Ishikawa (cell line): ENCODE measurements around the gene MALSU1.
A peak's percentile ranks its signal among the peaks of the same experiment; 100 is the strongest.

Source experiments
- CEBPB ChIP-seq: IDR thresholded peaks from 2 replicates; pipeline ENCODE4 v1.6.1; 2012
- CREB1 ChIP-seq: IDR thresholded peaks from 2 replicates; pipeline ENCODE4 v1.6.1; 2012; ENCODE audit warnings: low read depth
- EGR1 ChIP-seq: IDR thresholded peaks from 2 replicates; pipeline ENCODE4 v1.6.1; 2012
- EP300 ChIP-seq: IDR thresholded peaks from 2 replicates; pipeline ENCODE4 v1.6.1; 2012; ENCODE audit warnings: borderline replicate concordance
- FOXM1 ChIP-seq: IDR thresholded peaks from 2 replicates; pipeline ENCODE4 v1.6.1; 2012; ENCODE audit warnings: low read depth, borderline replicate concordance
- NFIC ChIP-seq: IDR thresholded peaks from 2 replicates; pipeline ENCODE4 v1.6.1; 2012
- RAD21 ChIP-seq: IDR thresholded peaks from 2 replicates; pipeline ENCODE4 v1.6.1; 2012; ENCODE audit warnings: low read depth
- TAF1 ChIP-seq: IDR thresholded peaks from 2 replicates; pipeline ENCODE4 v1.6.1; 2012; ENCODE audit warnings: low read depth, mild to moderate bottlenecking
- TCF12 ChIP-seq: IDR thresholded peaks from 2 replicates; pipeline ENCODE4 v1.6.1; 2012; ENCODE audit warnings: low read depth
- TEAD4 ChIP-seq: IDR thresholded peaks from 2 replicates; pipeline ENCODE4 v1.6.1; 2012
- YY1 ChIP-seq: IDR thresholded peaks from 2 replicates; pipeline ENCODE4 v1.6.1; 2012; ENCODE audit warnings: low read depth
- ZBTB7A ChIP-seq: IDR thresholded peaks from 2 replicates; pipeline ENCODE4 v1.6.1; 2012; ENCODE audit warnings: low read depth
- TF ChIP-seq, protein P1 (sequence below): IDR thresholded peaks from 2 replicates; pipeline ENCODE4 v1.6.1; 2012
- TF ChIP-seq, protein P2 (sequence below): IDR thresholded peaks from 2 replicates; pipeline ENCODE4 v1.6.1; 2012
- TF ChIP-seq, protein P3 (sequence below): IDR thresholded peaks from 2 replicates; pipeline ENCODE4 v1.6.1; 2012; ENCODE audit warnings: low read depth, mild to moderate bottlenecking

The MALSU1 gene

DNA sequence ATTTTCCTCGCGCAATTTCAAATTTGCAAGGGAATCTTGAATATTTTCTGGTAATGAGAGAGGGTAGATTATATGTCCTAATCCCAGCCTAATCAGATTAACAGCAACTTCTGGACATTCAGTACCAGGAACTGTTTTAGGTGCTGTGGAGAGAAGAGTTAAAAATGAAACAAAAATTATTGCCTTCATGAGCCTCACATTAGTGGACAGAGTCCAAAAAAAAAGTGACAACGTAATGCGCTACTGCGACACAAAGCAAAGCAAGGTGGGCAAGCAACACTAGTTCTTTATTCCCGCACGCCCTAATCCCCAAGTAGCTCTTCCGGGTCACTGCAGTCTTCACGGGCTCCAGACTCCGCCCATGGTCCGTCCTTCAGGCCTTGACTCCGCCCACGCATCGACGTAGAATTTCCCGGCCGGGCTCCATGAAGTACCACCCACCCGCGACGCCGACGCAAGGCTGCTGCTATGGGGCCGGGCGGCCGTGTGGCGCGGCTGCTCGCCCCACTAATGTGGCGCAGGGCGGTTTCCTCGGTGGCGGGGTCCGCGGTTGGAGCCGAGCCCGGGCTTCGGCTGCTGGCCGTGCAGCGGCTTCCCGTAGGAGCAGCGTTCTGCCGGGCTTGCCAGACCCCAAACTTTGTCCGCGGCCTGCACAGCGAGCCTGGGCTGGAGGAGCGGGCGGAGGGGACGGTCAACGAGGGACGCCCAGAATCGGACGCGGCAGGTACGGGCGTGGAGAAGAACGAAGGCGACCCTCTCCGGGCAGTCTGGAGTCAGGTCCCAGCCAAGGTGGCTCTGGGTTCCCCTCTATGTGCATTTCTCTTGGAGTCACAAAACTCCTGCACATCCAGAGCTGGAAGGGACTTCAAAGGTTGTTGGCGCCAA is at the start of gene MALSU1:
Gene MALSU1, plus strand, starts transcription at position 455 of the 885 bp plus-strand sequence. Its CDS starts 14 bp downstream, at position 469.
- no peak for TF ChIP-seq NFIC
- TF ChIP-seq CEBPB, result no peak
- no peak for TF ChIP-seq ZBTB7A
- TF ChIP-seq, protein P1, sequence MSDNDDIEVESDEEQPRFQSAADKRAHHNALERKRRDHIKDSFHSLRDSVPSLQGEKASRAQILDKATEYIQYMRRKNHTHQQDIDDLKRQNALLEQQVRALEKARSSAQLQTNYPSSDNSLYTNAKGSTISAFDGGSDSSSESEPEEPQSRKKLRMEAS, result peak; percentile 76
- TF ChIP-seq TAF1, result peak; percentile 83
- TF ChIP-seq EP300, result no peak
- TF ChIP-seq, protein P2, sequence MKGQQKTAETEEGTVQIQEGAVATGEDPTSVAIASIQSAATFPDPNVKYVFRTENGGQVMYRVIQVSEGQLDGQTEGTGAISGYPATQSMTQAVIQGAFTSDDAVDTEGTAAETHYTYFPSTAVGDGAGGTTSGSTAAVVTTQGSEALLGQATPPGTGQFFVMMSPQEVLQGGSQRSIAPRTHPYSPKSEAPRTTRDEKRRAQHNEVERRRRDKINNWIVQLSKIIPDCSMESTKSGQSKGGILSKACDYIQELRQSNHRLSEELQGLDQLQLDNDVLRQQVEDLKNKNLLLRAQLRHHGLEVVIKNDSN, result no peak
- peak; percentile 81 for TF ChIP-seq YY1
- no peak for TF ChIP-seq TEAD4
- TF ChIP-seq EGR1, result peak; percentile 62; the same call in 1 of the 2 replicates
- peak; percentile 69 for TF ChIP-seq TCF12
- peak; percentile 87 for TF ChIP-seq CREB1

DNA sequence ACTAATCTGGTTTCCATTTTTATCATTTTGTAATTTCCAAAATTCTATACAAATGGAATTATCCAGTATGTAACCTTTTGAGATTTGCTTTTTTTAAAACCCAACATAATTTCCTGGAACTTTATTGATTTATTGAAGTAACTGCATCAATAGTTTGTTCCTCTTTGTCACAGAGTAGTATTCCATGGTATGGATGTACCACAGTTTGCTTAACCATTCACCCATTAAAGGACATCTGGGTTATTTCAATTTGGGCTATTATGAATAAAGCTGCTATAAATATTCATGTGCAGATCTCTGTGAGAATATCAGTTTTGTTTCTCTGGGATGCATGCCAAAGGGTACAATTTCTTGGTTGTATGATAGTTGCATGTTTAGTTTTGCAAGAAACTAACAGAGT is 49.7 kb upstream of the MALSU1 start:
- TF ChIP-seq, protein P2, result no peak
- TF ChIP-seq, protein P1, result no peak
- TF ChIP-seq NFIC (no peak), EGR1 (no peak), RAD21 (no peak), TAF1 (no peak), TCF12 (no peak), YY1 (no peak), TEAD4 (no peak), EP300 (no peak), CREB1 (no peak), FOXM1 (no peak)
- TF ChIP-seq, protein P3, sequence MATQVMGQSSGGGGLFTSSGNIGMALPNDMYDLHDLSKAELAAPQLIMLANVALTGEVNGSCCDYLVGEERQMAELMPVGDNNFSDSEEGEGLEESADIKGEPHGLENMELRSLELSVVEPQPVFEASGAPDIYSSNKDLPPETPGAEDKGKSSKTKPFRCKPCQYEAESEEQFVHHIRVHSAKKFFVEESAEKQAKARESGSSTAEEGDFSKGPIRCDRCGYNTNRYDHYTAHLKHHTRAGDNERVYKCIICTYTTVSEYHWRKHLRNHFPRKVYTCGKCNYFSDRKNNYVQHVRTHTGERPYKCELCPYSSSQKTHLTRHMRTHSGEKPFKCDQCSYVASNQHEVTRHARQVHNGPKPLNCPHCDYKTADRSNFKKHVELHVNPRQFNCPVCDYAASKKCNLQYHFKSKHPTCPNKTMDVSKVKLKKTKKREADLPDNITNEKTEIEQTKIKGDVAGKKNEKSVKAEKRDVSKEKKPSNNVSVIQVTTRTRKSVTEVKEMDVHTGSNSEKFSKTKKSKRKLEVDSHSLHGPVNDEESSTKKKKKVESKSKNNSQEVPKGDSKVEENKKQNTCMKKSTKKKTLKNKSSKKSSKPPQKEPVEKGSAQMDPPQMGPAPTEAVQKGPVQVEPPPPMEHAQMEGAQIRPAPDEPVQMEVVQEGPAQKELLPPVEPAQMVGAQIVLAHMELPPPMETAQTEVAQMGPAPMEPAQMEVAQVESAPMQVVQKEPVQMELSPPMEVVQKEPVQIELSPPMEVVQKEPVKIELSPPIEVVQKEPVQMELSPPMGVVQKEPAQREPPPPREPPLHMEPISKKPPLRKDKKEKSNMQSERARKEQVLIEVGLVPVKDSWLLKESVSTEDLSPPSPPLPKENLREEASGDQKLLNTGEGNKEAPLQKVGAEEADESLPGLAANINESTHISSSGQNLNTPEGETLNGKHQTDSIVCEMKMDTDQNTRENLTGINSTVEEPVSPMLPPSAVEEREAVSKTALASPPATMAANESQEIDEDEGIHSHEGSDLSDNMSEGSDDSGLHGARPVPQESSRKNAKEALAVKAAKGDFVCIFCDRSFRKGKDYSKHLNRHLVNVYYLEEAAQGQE, result no peak

DNA sequence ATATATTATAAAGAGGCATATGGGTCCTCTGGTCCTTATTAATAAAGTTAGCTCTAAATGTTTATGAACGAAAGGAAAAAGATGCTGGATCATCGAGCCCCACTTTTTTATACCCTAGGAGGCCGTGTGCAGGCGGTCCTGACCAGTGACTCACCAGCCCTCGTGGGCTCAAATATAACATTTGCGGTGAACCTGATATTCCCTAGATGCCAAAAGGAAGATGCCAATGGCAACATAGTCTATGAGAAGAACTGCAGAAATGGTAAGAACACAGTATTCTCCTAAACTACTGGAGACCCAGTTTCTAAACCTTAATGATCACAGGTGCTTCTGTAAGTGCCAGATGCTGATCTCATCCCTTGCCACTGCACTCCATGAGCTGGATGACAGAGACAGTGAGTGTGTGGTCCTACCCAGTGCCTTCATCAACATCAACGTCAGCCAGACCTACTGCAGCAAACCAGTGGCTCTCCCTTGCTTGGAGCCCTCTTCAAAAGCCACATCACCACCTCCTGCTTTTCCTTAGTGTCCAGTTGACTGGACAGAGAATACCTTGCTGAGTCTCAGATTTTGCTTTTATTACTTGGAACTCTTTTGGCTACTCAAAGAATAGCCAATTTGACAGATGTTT is 45.0 kb upstream of the MALSU1 start:
- TF ChIP-seq RAD21 (no peak), EP300 (no peak), YY1 (no peak), ZBTB7A (no peak), TCF12 (no peak)
- TF ChIP-seq, protein P1, result no peak

DNA sequence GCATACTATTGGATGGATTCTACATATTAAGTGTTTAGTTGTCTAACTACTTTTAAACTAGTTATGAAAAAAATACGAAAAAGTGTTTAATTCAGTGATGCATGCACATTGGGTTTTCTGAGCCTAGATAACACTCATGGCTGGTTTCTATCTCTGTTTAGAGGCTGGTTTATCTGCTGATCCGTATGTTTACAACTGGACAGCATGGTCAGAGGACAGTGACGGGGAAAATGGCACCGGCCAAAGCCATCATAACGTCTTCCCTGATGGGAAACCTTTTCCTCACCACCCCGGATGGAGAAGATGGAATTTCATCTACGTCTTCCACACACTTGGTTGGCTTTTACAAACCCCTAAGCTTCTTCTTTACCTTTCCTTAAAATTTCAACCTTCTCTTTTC is 42.4 kb upstream of the MALSU1 start:
- TF ChIP-seq TAF1 (no peak), EGR1 (no peak), TEAD4 (no peak), FOXM1 (no peak)
- TF ChIP-seq, protein P2, result no peak

DNA sequence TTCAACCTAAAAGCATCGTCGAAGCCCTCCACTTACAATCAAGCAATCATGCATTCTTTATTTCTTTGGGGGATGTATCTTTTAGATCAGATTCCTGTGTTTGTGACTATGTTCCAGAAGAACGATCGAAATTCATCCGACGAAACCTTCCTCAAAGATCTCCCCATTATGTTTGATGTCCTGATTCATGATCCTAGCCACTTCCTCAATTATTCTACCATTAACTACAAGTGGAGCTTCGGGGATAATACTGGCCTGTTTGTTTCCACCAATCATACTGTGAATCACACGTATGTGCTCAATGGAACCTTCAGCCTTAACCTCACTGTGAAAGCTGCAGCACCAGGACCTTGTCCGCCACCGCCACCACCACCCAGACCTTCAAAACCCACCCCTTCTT is 38.8 kb upstream of the MALSU1 start:
- no peak for TF ChIP-seq TCF12
- TF ChIP-seq, protein P1, result no peak
- no peak for TF ChIP-seq TEAD4
- no peak for TF ChIP-seq EP300
- TF ChIP-seq YY1, result no peak
- no peak for TF ChIP-seq CEBPB
- TF ChIP-seq FOXM1, result no peak
- TF ChIP-seq CREB1, result no peak
- no peak for TF ChIP-seq TAF1
- TF ChIP-seq NFIC, result no peak
- no peak for TF ChIP-seq RAD21

DNA sequence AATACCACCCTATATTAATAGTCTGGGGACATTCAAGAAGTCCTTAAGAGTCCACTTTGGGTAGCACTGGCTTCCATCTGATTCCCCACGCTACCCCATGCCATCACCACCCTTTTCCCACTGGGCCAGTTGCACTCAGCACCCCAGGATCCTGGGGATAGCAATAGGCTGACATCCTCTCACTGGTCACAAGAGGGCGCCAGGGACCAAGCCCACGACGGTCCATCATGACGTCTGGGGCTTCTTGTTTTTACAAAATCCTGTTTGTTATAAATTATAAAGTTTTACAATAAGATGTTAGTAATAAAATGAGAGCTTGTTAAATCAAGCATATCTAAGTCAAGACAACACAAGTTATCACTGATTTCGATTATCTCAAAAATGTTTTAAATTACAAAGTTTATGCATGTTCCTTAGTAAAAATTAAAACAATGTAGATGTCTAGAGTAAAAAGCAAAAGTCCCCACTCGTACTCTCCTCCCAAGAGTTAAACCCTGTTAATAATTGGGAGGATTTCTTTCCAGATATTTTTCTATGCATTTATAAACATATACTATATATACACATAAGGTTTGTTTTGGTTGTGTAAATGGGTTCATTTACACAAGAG is 37.2 kb upstream of the MALSU1 start:
- TF ChIP-seq RAD21, result peak; percentile 90
- TF ChIP-seq, protein P2, result no peak
